Ovary (tissue), 9 donors: ENCODE results near the gene ERFL. TPM values are rescaled to one million over a fixed set of nuclear protein-coding genes. Genes with fewer than 3 reads are reported as not detected.

ENCODE experiments used
- DNase-seq, 5 donors: peaks; one replicate each; pipeline ENCODE4 v3.0.0-alpha.2; 2019 to 2020
- H3K27ac ChIP-seq, 2 donors: fragments of 200-600 bp; one replicate each; pipeline versions ENCODE4 v1.5.1 to v1.8.0; 2019 to 2022
- H3K27me3 ChIP-seq: fragments of 200-600 bp; one replicate; pipeline ENCODE4 v1.8.0; 2022
- H3K36me3 ChIP-seq: fragments of 200-600 bp; sonication (generic); one replicate; pipeline ENCODE4 v1.5.1; 2019
- H3K4me1 ChIP-seq: one replicate; pipeline ENCODE4 v1.8.1; 2013; ENCODE audit warnings: mild to moderate bottlenecking, moderate library complexity; ENCODE audit not compliant: insufficient read depth
- H3K4me3 ChIP-seq: fragments of 200-600 bp; sonication (generic); one replicate; pipeline ENCODE4 v1.5.1; 2017
- H3K9me3 ChIP-seq, 2 donors: fragments of 200-600 bp in 1 of 2; sonication (generic) in 1 of 2; one replicate each; pipeline versions ENCODE4 v1.5.1 to v1.8.1; 2013 to 2019; ENCODE audit warnings: mild to moderate bottlenecking in 1 of 2, moderate library complexity in 1 of 2
- CTCF ChIP-seq, 3 donors: fragments of 450-650 bp in 2 of 3; fragments of 200-600 bp in 1 of 3; IDR thresholded peaks; one replicate each; pipeline versions ENCODE4 v1.5.1 to v1.8.0; 2016 to 2022; ENCODE audit warnings: antibody characterized with exemption in 3 of 3, mild to moderate bottlenecking in 1 of 3
- EP300 ChIP-seq: sonication (generic); formaldehyde crosslinking; IDR thresholded peaks from one replicate; pipeline ENCODE4 v1.6.1; 2017; ENCODE audit warnings: antibody characterized with exemption
- POLR2A ChIP-seq: fragments of 450-650 bp; IDR thresholded peaks from one replicate; pipeline ENCODE4 v1.6.1; 2017; ENCODE audit warnings: antibody characterized with exemption, mild to moderate bottlenecking, moderate library complexity
- WGBS, 3 donors: extraction: QIAGEN DNeasy Blood & Tissue Kit in 1 of 3; methylation state at CpG; one replicate each; pipeline versions ENCODE4 v1.1.5 to v1.1.7; 2013 to 2017; 5-methylcytosine and 5-hydroxymethylcytosine counted together
- intact Hi-C, 4 donors: fragments of 100-400 bp; cut with DNase I; formaldehyde crosslinking; loops; one replicate each; pipeline versions ENCODE4 v1.11.0 to v1.15.1; 2022 to 2023
- polyA plus RNA-seq, 2 donors: library from polyadenylated mRNA; stranded (reverse); fragments of 200-250 nt in 1 of 2; fragments of 350-450 nt in 1 of 2; fragmentation: Illumina TruSeq in 1 of 2; extraction: RNeasy Lipid Tissue Mini Kit (QIAGEN cat#74804) in 1 of 2; gene quantifications; one replicate each; pipeline ENCODE4 v1.2.3, GENCODE V29; 2013 to 2014
- total RNA-seq, 7 donors: library from RNA; depleted of rRNA in 2 of 7; stranded (reverse); fragments of >200 nt in 2 of 7; fragmentation: NEBNext Ultra II Directional in 3 of 7; extraction: Animal tissue kit (Norgen Biotek cat#: 25700) in 3 of 7; gene quantifications; one replicate each; pipeline versions ENCODE4 v1.1.0 to v1.2.4, GENCODE V29; 2016 to 2023
- donor health status: DM: no; HTN: no; CAD: no; lungs with moderate emphysema.
- donor health status: DM: no; HTN: no; CAD: no.
- donor health status: Bipolar disorder and iron deficiency.
- donor health status: DM: yes; HTN: yes; CAD: no.
- donor health status: DM: no; HTN: no; CAD: no.
- donor health status: DM: yes; HTN: yes; CAD: no.

The ERFL gene
- total and polyA plus RNA-seq, 9 donors = 0.11 to 1.3 (median 0.44) TPM; not detected in 1

- Histone ChIP-seq H3K27ac (no peak overlapping the region), H3K4me1 (no peaks in the 10 kb centered on the region), H3K27me3 (no peaks in the 10 kb centered on the region), H3K36me3 (no peaks in the 10 kb centered on the region), H3K9me3 (no peaks in the 10 kb centered on the region), H3K4me3 (no peak overlapping the region)
- intact Hi-C loops = no loop called here
- WGBS, 3 donors = 84 to 90% (median 87%) methylated on average over 19 of the region's 19 CpGs
- TF ChIP-seq EP300 (no peak), CTCF (IDR thresholded peaks at IDR 0.05) (no peak), POLR2A (no peak)
- no peak for DNase-seq
These were observed 41.7 kb upstream of the ERFL start for GRCh38 chr19:41969772-41970458.

GRCh38 chr19:41968751-41969595 is 40.7 kb upstream of the ERFL start:
- Histone ChIP-seq H3K27me3 (no peaks in the 10 kb centered on the region), H3K36me3 (no peaks in the 10 kb centered on the region), H3K27ac (no peak overlapping the region), H3K9me3 (no peaks in the 10 kb centered on the region), H3K4me1 (no peaks in the 10 kb centered on the region), H3K4me3 (no peak overlapping the region)
- intact Hi-C loops = no loop called here
- TF ChIP-seq EP300 (no peak), CTCF (IDR thresholded peaks at IDR 0.05) (no peak), POLR2A (no peak)
- WGBS, 3 donors = 72 to 80% (median 78%) methylated on average over 26 to 28 of the region's 28 CpGs
- DNase-seq = no peak

- 62 to 64% (median 63%) methylated on average over 25 to 26 of the region's 26 CpGs for WGBS, 3 donors
- H3K36me3 ChIP-seq = no peaks in the 10 kb centered on the region
- H3K4me3 ChIP-seq = no peak overlapping the region
- H3K27ac ChIP-seq = no peak overlapping the region
- TF ChIP-seq POLR2A (no peak), CTCF (IDR thresholded peaks at IDR 0.05) (no peak), EP300 (no peak)
- intact Hi-C loops = no loop called here
- no peaks in the 10 kb centered on the region for H3K9me3 ChIP-seq
- no peak for DNase-seq
- no peaks in the 10 kb centered on the region for H3K27me3 ChIP-seq
- H3K4me1 ChIP-seq = no peaks in the 10 kb centered on the region
These were observed 39.0 kb upstream of the ERFL start for GRCh38 chr19:41967054-41967783.

GRCh38 chr19:41965106-41965505 is 36.9 kb upstream of the ERFL start:
- intact Hi-C loops = no loop called here
- Histone ChIP-seq H3K9me3 (no peaks in the 10 kb centered on the region), H3K4me1 (no peaks in the 10 kb centered on the region), H3K36me3 (no peaks in the 10 kb centered on the region), H3K27me3 (no peaks in the 10 kb centered on the region), H3K4me3 (no peak overlapping the region), H3K27ac (no peak overlapping the region)
- TF ChIP-seq POLR2A = no peak
- no peak for TF ChIP-seq CTCF (IDR thresholded peaks at IDR 0.05)
- TF ChIP-seq EP300 = no peak
- no peak for DNase-seq
- WGBS, 3 donors = 66 to 72% (median 70%) methylated on average over 5 of the region's 5 CpGs
